Measurements from ENCODE around the gene DNM2. TPM values are rescaled to one million over a fixed set of nuclear protein-coding genes. Genes with fewer than 3 reads are reported as not detected.

The DNM2 gene
- total RNA-seq, 1 experiment from 2014 or later = 188 TPM

DNA sequence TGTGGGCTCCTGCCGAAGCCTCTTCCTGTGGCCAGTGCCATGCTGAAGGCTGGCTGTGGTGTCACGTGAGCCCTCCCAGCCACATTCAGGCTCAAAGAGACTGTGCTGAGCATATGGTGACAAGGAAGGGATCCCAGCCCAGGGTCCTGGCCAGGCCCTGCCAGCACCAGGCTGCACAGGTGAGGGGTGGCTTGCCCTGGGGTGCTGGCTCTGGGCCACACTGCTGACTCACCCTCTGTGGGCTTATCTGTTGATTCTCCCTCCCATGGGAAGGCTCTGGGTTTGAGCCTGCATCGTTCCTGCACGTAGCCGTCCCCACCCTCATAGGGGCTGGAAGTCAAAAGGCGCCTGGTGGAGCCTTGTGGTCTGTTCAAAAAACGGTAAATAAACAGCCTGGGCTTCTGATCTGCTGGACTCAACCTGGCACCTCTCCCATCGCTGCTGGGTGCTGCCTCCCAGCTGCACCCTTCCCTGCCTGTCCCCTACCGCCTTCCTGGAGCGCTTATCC lies 31.1 kb downstream of the DNM2 start:
- Histone ChIP-seq H3K9me3 (ENCODE audit: insufficient read depth, low read depth) (no peaks in the 10 kb centered on the region), H2AFZ (no peak overlapping the region), H4K20me1 (ENCODE audit: insufficient read depth) (peaks cover 70% of the 10 kb centered on the region), H3K9me2 (ENCODE audit: insufficient read depth) (no peaks in the 10 kb centered on the region), H3K4me3 (peak overlapping the region; percentile 29; the same call in 1 of the 2 replicates), H3K4me2 (peak overlapping the region; percentile 70), H3K27me3 (ENCODE audit: insufficient read depth, low read depth) (no peaks in the 10 kb centered on the region), H3F3A (ENCODE audit: insufficient read depth, low read depth) (peaks cover 43% of the 10 kb centered on the region), H3K4me1 (replicated peaks; ENCODE audit: insufficient read depth) (peaks cover 48% of the 10 kb centered on the region), H3K27ac (peak overlapping the region; percentile 83), H3K36me3 (ENCODE audit: low read depth) (no peaks in the 10 kb centered on the region), H3K79me2 (ENCODE audit: low read depth) (peaks cover 85% of the 10 kb centered on the region)
- intact Hi-C loops (cut with micrococcal nuclease; ENCODE audit: unreplicated experiment) = loop anchor here (1.0 kb wide), 2 partner anchors 13 to 32 kb away; no protein-coding TSS in a partner anchor
- ChIA-PET POLR2A (ENCODE audit: unreplicated experiment) (interaction anchor here (0.7 kb wide), 1 partner anchor 32 kb away, joined by 4 read pairs; no protein-coding TSS in a partner anchor), CTCF (no interaction called here)
- DNase-seq = peak; percentile 96 to 98
- no peak for TF ChIP-seq EZH2 (IDR thresholded peaks at IDR 0.05; ENCODE audit: low read depth)
- TF ChIP-seq, protein P1, sequence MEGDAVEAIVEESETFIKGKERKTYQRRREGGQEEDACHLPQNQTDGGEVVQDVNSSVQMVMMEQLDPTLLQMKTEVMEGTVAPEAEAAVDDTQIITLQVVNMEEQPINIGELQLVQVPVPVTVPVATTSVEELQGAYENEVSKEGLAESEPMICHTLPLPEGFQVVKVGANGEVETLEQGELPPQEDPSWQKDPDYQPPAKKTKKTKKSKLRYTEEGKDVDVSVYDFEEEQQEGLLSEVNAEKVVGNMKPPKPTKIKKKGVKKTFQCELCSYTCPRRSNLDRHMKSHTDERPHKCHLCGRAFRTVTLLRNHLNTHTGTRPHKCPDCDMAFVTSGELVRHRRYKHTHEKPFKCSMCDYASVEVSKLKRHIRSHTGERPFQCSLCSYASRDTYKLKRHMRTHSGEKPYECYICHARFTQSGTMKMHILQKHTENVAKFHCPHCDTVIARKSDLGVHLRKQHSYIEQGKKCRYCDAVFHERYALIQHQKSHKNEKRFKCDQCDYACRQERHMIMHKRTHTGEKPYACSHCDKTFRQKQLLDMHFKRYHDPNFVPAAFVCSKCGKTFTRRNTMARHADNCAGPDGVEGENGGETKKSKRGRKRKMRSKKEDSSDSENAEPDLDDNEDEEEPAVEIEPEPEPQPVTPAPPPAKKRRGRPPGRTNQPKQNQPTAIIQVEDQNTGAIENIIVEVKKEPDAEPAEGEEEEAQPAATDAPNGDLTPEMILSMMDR (conservative IDR thresholded peaks at IDR 0.05) = no peak
- BruUV-seq (replicated peaks) = no TSS peak

DNA sequence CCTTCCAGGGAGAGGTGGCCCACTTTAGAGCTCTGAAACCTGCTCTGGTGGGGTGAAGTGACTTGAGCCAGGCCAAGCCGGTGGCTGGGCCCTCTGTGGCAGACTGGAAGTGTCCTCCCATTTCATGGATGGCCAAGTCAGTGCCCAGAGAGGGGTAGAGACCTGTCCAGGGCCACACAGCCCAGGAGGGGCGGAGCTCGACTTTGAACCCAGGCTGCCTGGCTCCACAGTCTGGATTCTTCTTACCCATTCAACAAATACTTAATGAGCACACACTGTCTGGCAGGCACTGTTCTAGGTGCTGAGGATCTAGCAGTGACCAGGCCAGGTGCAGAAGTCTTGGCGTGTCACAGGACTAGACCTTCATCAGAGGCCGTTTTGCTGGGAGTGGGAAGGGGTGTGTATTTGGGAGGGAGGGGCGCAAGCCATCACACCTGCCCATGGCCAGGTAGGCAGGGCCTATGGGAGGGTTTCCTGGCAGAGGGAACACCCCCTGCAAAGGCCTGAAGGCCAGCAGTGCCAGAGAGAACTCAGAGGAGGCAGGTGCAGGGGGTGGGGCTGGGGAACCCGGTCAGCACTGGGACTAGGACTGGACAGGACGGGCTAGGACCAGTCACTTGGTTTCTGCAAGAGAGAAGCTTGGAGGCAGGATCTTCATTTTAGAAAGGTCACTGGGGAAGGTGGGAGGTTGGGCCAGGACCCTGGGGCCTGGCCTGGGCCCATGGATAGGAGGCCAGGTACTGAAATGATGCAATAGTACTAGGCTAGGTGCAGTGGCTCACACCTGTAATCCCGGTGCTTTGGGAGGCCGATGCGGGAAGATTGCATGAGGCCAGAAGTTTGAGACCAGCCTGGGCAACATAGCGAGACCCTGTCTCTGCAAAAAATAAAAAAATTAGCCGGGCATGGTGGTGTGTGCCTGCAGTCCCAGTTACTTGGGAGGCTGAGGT lies 31.8 kb downstream of the DNM2 start:
- peak overlapping the region; percentile 29; the same call in 1 of the 2 replicates for H3K4me3 ChIP-seq
- peaks cover 63% of the 10 kb centered on the region for H4K20me1 ChIP-seq (ENCODE audit: insufficient read depth)
- ChIA-PET CTCF (interaction anchor here (0.6 kb wide), 1 partner anchor 11 kb away, joined by 8 read pairs; no protein-coding TSS in a partner anchor), POLR2A (ENCODE audit: unreplicated experiment) (interaction anchor here (0.6 to 0.7 kb wide), 2 partner anchors 33 to 490 kb away, joined by 4 to 10 read pairs; no protein-coding TSS in a partner anchor)
- no peaks in the 10 kb centered on the region for H3K9me2 ChIP-seq (ENCODE audit: insufficient read depth)
- no peaks in the 10 kb centered on the region for H3K27me3 ChIP-seq (ENCODE audit: insufficient read depth, low read depth)
- H3K27ac ChIP-seq = peak overlapping the region; percentile 83
- intact Hi-C loops (cut with micrococcal nuclease; ENCODE audit: unreplicated experiment) = loop anchor here (1.0 kb wide), 2 partner anchors 13 to 32 kb away; no protein-coding TSS in a partner anchor
- no TSS peak for BruUV-seq (replicated peaks)
- H3K79me2 ChIP-seq (ENCODE audit: low read depth) = peaks cover 85% of the 10 kb centered on the region
- peak; percentile 45 to 63 for DNase-seq
- peaks cover 44% of the 10 kb centered on the region for H3F3A ChIP-seq (ENCODE audit: insufficient read depth, low read depth)
- peak overlapping the region; percentile 70 for H3K4me2 ChIP-seq
- H3K4me1 ChIP-seq (replicated peaks; ENCODE audit: insufficient read depth) = peaks cover 45% of the 10 kb centered on the region
- H3K36me3 ChIP-seq (ENCODE audit: low read depth) = no peaks in the 10 kb centered on the region
- TF ChIP-seq, protein P1 (conservative IDR thresholded peaks at IDR 0.05) = no peak
- TF ChIP-seq EZH2 (IDR thresholded peaks at IDR 0.05; ENCODE audit: low read depth) = no peak
- no peaks in the 10 kb centered on the region for H3K9me3 ChIP-seq (ENCODE audit: insufficient read depth, low read depth)
- H2AFZ ChIP-seq = no peak overlapping the region

DNA sequence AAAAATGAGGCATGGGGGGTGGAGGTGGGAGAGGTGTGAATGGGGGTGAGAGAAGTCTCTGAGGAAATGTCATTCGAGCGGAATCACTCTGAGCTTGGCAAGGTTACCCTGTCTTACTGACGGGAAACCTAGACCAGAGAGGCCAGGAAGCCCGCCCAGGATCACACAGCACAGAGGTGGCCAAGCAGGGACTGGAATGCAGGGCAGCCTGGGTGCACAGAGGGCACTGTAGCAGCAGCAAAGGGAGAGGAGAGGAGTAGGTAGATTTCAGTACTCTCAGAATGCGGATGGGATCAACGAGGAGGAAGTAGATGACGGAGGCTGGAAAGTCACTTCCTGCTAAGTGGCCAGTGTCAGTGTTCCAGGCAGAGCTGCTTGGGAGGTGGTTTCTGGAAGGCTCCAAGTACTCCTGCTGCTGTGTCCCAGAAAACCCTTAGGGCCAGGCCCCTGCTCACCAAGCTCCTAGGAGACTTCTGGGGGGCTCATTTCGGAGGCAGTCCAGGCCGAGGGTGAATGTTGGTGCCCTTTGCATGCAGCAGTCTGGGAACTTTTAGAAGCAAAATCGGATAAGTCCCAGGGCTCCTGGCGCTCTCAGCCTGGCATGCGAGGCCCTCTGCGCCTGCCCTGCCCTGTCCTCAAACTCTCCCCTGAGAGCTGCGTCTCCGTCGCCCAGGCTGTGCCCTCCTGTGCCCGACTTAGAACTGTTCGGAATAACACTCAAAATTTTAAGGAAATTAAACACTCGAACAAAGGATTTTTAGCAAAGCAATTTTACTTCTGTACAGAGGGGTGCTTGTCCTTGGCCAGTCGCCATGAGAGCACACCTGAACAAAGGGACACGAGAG lies 33.5 kb downstream of the DNM2 start:
- Histone ChIP-seq H3K4me3 (no peak overlapping the region), H3K36me3 (ENCODE audit: low read depth) (no peaks in the 10 kb centered on the region), H3K9me3 (ENCODE audit: insufficient read depth, low read depth) (no peaks in the 10 kb centered on the region), H4K20me1 (ENCODE audit: insufficient read depth) (peaks cover 57% of the 10 kb centered on the region), H3K27ac (no peak overlapping the region), H3K9me2 (ENCODE audit: insufficient read depth) (no peaks in the 10 kb centered on the region), H3K79me2 (ENCODE audit: low read depth) (peaks cover 82% of the 10 kb centered on the region), H2AFZ (no peak overlapping the region), H3K4me2 (peak overlapping the region; percentile 11; the same call in 1 of the 2 replicates), H3F3A (ENCODE audit: insufficient read depth, low read depth) (peaks cover 48% of the 10 kb centered on the region), H3K27me3 (ENCODE audit: insufficient read depth, low read depth) (no peaks in the 10 kb centered on the region), H3K4me1 (replicated peaks; ENCODE audit: insufficient read depth) (peaks cover 45% of the 10 kb centered on the region)
- CTCF ChIA-PET = no interaction called here
- no peak for TF ChIP-seq EZH2 (IDR thresholded peaks at IDR 0.05; ENCODE audit: low read depth)
- TF ChIP-seq, protein P1 (conservative IDR thresholded peaks at IDR 0.05) = no peak
- no TSS peak for BruUV-seq (replicated peaks)
- POLR2A ChIA-PET (ENCODE audit: unreplicated experiment) = no interaction called here
- intact Hi-C loops (cut with micrococcal nuclease; ENCODE audit: unreplicated experiment) = no loop called here
- no peak for DNase-seq

All from PC-9 (cell line).